Right ventricle myocardium superior (tissue), 1 donor: ENCODE results near the gene UBE2S. TPM values are rescaled to one million over a fixed set of nuclear protein-coding genes. Genes with fewer than 3 reads are reported as not detected.
A peak's percentile ranks its signal among the peaks of the same experiment; 100 is the strongest.
"Not testable (repeated sequence)": the region's sequence is repeated elsewhere in the genome, so short reads cannot be mapped to it uniquely, and the experiment has no call there.

Experiments
- ATAC-seq: fragments of 200-7000 bp; cut with Tn5 transposase; one replicate; pipeline ENCODE4 v1.9.1; 2020; ENCODE audit warnings: mild to moderate bottlenecking; ENCODE audit not compliant: poor library complexity
- DNase-seq: peaks from one replicate; pipeline ENCODE4 v3.0.0-alpha.2; 2020
- intact Hi-C: fragments of 100-400 bp; cut with DNase I; formaldehyde crosslinking; loops from one replicate; pipeline ENCODE4 v1.11.2; 2022
- total RNA-seq: library from RNA; stranded (reverse); fragmentation: NEBNext Ultra II Directional; extraction: Animal tissue kit (Norgen Biotek cat#: 25700); gene quantifications from one replicate; pipeline ENCODE4 v1.2.1, GENCODE V29; 2021
- donor health status: DM: no; HTN: yes; CAD: no; lungs with severe emphysema.

UBE2S gene
- total RNA-seq, 1 donor from 2014 or later: 22.6 TPM

GRCh38 chr19:55441692-55442321 lies 34.2 kb upstream of the UBE2S start:
- ATAC-seq (no peak), DNase-seq (no peak)
- intact Hi-C loops: no loop called here

GRCh38 chr19:55441319-55441691 lies 33.7 kb upstream of the UBE2S start:
- DNase-seq (no peak), ATAC-seq (no peak)
- intact Hi-C loops: no loop called here

- ATAC-seq (no peak), DNase-seq (no peak)
- intact Hi-C loops: no loop called here
Measured at GRCh38 chr19:55440411-55441105, 33.0 kb upstream of the UBE2S start.

GRCh38 chr19:55439052-55439451 lies 31.5 kb upstream of the UBE2S start:
- ATAC-seq (no peak), DNase-seq (no peak)
- intact Hi-C loops: no loop called here

- ATAC-seq (peak; percentile 86), DNase-seq (peak; percentile 70)
- intact Hi-C loops: no loop called here
Measured at GRCh38 chr19:55437410-55437809, 29.8 kb upstream of the UBE2S start.

GRCh38 chr19:55436847-55437246 lies 29.3 kb upstream of the UBE2S start:
- no peak for DNase-seq
- no peak for ATAC-seq
- intact Hi-C loops: no loop called here

GRCh38 chr19:55435020-55435419 lies 27.4 kb upstream of the UBE2S start:
- no peak for ATAC-seq
- intact Hi-C loops: no loop called here
- DNase-seq: no peak

GRCh38 chr19:55434356-55434919 lies 26.9 kb upstream of the UBE2S start:
- intact Hi-C loops: no loop called here
- ATAC-seq: no peak
- no peak for DNase-seq

- intact Hi-C loops: no loop called here
- ATAC-seq (no peak), DNase-seq (no peak)
Measured at GRCh38 chr19:55433292-55433691, 25.7 kb upstream of the UBE2S start.

GRCh38 chr19:55432241-55432959 lies 24.8 kb upstream of the UBE2S start:
- intact Hi-C loops: no loop called here
- DNase-seq: no peak
- ATAC-seq: no peak

- ATAC-seq (no peak), DNase-seq (no peak)
- intact Hi-C loops: no loop called here
Measured at GRCh38 chr19:55431183-55431582, 23.6 kb upstream of the UBE2S start.

- ATAC-seq (no peak), DNase-seq (no peak)
- intact Hi-C loops: no loop called here
Measured at GRCh38 chr19:55426042-55426441, 18.5 kb upstream of the UBE2S start.

- ATAC-seq (no peak), DNase-seq (no peak)
- intact Hi-C loops: no loop called here
Measured at GRCh38 chr19:55424518-55424917, 16.9 kb upstream of the UBE2S start.

- DNase-seq (no peak), ATAC-seq (no peak)
Measured at GRCh38 chr19:55423225-55424005, 15.8 kb upstream of the UBE2S start.

GRCh38 chr19:55421281-55421680 lies 13.7 kb upstream of the UBE2S start:
- ATAC-seq, intact Hi-C loops, DNase-seq: not testable (repeated sequence)

More at GRCh38 chr19:55423225-55424005, 15.8 kb upstream of the UBE2S start:
- intact Hi-C loops: no loop called here

- ATAC-seq: no peak
- DNase-seq: no peak
- intact Hi-C loops: loop anchor here (5.0 kb wide), 1 partner anchor 277 kb away; no protein-coding TSS in a partner anchor
Measured at GRCh38 chr19:55419624-55420236, 12.1 kb upstream of the UBE2S start.

- intact Hi-C loops: loop anchor here (5.0 kb wide), 1 partner anchor 277 kb away; no protein-coding TSS in a partner anchor
- ATAC-seq (no peak), DNase-seq (no peak)
Measured at GRCh38 chr19:55419103-55419502, 11.5 kb upstream of the UBE2S start.

- peak; percentile 80 for ATAC-seq
- DNase-seq: no peak
- intact Hi-C loops: loop anchor here (5.0 kb wide), 1 partner anchor 276 kb away; no protein-coding TSS in a partner anchor
Measured at GRCh38 chr19:55418185-55418584, 10.6 kb upstream of the UBE2S start.
